Measurements from ENCODE around the gene PLEKHA5.
A peak's percentile ranks its signal among the peaks of the same experiment; 100 is the strongest.
"Not testable (repeated sequence)": the region's sequence is repeated elsewhere in the genome, so short reads cannot be mapped to it uniquely, and the experiment has no call there.

The PLEKHA5 gene

DNA sequence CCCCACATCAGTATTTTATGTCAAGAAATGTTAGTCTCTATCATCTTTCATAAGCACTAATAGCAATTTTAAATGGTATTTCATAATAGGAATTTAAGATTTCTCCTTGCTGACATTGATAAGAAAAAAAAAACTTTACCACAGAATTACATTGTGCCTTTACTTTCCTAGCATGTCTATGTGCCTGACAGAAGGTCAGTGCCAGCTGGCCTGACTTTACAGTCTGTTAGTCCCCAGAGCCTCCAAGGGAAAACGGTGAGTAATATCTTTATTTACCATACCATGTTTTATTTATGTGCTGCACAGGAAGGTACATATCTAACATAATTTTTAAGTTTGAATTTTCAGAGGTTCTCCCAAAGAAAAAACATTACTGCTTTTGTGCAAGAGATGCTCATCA, 157.8 kb downstream of the PLEKHA5 start:
- no peak for DNase-seq (ENCODE audit: low read depth in 1 of 2, low spot score in 1 of 2)
- TF ChIP-seq JUND (IDR thresholded peaks at IDR 0.05; ENCODE audit: low read depth), result no peak
- in situ Hi-C loops (cut with HindIII; ENCODE audit: low pct_unique_long_range_greater_than_20kb, low sequenced_read_pairs), result no loop called here

DNA sequence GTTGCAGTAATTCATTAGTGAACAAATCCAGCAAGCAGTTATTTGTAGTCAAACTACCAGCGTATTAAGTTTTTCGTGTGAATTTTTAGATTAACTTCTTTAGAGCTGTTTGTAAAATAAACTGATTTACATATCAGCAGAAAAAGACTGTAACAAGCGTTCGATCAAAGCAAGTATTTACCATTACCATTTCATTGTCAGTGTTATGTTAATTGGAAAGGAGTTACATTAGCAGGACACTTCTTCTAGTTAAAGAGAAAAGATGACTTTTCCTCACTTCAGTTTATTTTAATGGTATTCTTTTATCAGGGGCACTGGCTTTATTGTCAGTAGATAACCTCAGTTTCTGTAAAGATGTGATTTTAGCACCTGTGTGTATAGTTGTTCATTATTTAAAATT, 158.6 kb downstream of the PLEKHA5 start:
- no peak for DNase-seq (ENCODE audit: low read depth in 1 of 2, low spot score in 1 of 2)
- in situ Hi-C loops (cut with HindIII; ENCODE audit: low pct_unique_long_range_greater_than_20kb, low sequenced_read_pairs), result no loop called here
- TF ChIP-seq JUND (IDR thresholded peaks at IDR 0.05; ENCODE audit: low read depth), result no peak

DNA sequence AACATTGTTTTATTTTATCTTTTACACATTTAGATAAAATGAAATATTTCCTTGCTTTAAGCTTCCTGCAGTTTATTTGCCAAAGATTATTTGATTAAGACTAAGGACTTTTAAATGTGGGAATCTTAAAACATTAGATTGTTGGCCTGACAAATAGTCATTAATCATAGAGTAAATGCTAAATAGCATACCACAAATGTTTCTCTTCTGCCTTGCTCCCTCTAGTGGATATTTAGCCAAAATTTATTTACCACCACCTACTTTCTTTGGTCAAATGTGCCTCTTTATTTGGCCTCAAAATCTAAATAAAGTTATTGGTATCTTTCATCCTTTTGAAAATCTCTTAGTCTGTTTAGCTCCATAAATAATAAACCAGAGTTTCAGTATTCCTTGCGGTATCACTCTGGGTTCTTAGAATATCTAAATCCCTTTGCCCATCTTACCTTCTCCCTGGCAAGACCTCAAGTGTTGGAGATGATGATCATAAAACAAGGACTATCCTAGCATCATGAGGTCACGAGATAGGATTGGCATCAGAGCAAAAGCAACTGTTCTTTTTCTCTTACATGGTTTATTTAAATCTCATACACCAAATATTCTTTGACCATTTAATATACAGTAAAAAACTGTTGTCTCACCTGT, 159.2 kb downstream of the PLEKHA5 start:
- TF ChIP-seq JUND (IDR thresholded peaks at IDR 0.05; ENCODE audit: low read depth), result no peak
- in situ Hi-C loops (cut with HindIII; ENCODE audit: low pct_unique_long_range_greater_than_20kb, low sequenced_read_pairs), result no loop called here
- DNase-seq (ENCODE audit: low read depth in 1 of 2, low spot score in 1 of 2), result peak; percentile 37 to 46

DNA sequence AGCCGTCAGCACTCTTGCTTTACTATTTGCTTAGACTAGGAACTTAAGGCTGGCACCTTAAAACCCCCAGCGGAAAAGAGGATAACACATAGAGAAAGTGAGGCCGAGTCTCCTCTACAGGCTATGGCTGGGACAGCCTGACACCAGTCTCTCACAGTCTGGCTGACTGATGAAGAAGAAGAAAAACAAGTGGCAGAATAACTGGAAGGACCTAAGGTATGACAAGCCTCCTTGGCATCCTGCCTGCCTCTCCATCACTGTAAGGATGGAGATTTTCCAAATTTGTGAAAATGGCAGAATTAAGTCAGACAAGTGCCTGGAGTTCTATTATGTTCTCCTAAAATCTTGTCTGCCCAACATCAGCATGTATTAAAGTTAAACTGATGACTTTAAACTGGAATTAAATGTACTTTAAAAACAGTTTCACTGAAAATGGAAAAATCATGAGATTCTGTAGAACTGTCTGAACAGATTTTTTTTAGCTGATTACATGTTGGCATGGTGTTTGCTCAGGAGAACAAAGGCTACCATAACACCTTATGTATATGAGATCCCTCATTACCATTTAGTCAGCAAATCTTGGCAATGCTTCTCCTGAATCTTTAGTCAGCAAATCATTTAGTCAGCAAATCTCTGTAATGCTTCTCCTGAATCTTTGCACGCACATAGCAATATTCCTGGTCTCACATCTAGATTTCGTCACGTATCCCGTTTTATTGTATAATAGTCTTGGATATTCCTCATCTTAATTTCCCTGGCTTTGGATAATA, 169.5 kb downstream of the PLEKHA5 start:
- no peak for TF ChIP-seq JUND (IDR thresholded peaks at IDR 0.05; ENCODE audit: low read depth)
- no peak for DNase-seq (ENCODE audit: low read depth in 1 of 2, low spot score in 1 of 2)
- in situ Hi-C loops (cut with HindIII; ENCODE audit: low pct_unique_long_range_greater_than_20kb, low sequenced_read_pairs), result no loop called here

DNA sequence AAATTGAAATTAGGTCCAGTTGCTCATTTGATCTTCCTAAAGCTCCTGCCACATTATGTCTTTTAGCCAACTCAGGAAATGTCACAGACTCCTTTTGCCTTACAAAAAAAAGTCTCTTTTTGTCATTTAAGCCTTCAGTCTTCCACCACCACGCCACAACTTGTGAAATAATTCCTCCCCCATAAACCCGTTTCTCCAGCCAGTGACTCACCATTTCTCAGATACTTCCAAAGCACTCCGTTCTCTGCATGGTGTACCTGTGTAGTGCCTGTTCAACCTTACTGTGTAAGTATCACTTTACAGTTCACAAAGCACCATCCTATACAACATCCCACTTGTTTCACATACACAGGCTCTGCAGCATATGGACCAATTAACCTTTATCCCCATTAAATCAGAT, 170.2 kb downstream of the PLEKHA5 start:
- peak in 1 of 2 experiments; percentile 43 for DNase-seq (ENCODE audit: low read depth in 1 of 2, low spot score in 1 of 2)
- in situ Hi-C loops (cut with HindIII; ENCODE audit: low pct_unique_long_range_greater_than_20kb, low sequenced_read_pairs), result no loop called here
- TF ChIP-seq JUND (IDR thresholded peaks at IDR 0.05; ENCODE audit: low read depth), result no peak

DNA sequence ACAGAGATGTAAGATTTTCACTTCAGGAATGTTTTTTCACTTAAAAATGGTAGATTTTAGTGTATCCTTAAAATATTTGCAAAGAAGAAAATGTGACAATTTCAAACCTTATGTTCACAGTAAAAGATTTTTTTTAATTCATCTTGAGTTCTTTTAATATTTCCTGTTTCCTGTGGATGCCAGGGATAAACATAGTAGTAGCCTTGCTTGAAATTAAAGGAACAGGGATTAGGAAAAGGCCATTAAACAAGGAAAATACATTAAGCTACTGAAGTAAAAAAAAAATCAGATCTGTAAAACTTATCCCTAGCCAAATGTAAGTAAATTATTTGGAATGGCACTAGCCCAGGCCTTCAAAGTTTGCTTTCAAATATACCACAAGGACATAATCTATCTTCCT, 171.7 kb downstream of the PLEKHA5 start:
- DNase-seq (ENCODE audit: low read depth in 1 of 2, low spot score in 1 of 2), result no peak
- TF ChIP-seq JUND (IDR thresholded peaks at IDR 0.05; ENCODE audit: low read depth), result no peak
- in situ Hi-C loops (cut with HindIII; ENCODE audit: low pct_unique_long_range_greater_than_20kb, low sequenced_read_pairs), result no loop called here

DNA sequence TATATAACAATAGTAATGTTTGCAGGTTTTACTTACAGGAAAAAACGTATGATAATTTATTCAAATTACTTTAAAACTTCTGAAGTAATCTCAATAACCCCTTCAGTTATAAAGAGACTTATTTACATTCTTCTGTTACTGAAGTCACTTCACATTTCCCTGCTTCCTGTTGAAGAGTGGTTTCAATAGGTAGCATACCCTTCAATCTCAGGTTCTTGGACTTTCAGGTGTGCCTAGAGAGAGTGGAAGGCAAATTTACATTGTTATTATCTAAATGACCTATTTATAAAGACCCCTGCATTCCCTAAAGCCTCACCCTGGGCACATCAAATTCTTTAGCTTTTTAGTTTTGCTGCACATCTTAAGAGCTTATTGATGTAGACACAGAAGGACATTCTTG, 172.2 kb downstream of the PLEKHA5 start:
- TF ChIP-seq JUND (IDR thresholded peaks at IDR 0.05; ENCODE audit: low read depth), result no peak; the same call in 1 of the 2 replicates
- in situ Hi-C loops (cut with HindIII; ENCODE audit: low pct_unique_long_range_greater_than_20kb, low sequenced_read_pairs), result no loop called here
- DNase-seq (ENCODE audit: low read depth in 1 of 2, low spot score in 1 of 2), result no peak

DNA sequence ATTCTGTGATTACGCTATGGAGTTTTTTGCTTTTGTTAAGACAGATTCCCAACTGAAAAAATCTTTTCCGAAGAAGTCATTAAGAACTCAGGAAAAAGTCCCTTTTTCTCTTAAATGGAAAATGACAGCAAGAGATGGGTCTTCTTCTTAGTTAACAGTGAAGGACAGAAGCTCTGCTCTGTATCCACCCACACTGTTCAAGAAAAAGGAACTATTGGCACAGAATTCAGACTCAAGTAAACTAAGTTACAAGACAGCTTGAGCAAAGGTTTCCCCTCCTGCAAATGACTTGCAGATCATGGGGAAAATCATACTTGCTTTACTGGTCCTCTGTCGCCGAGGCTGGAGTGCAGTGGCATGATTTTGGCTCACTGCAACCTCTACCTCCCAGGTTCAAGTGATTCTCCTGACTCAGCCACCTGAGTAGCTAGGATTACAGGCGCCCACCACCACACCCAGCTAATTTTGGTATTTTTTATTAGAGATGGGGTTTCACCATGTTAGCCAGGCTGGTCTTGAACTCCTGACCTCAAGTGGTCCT, 172.6 kb downstream of the PLEKHA5 start:
- in situ Hi-C loops (cut with HindIII; ENCODE audit: low pct_unique_long_range_greater_than_20kb, low sequenced_read_pairs), result no loop called here
- TF ChIP-seq JUND (IDR thresholded peaks at IDR 0.05; ENCODE audit: low read depth), result no peak
- no peak for DNase-seq (ENCODE audit: low read depth in 1 of 2, low spot score in 1 of 2)

DNA sequence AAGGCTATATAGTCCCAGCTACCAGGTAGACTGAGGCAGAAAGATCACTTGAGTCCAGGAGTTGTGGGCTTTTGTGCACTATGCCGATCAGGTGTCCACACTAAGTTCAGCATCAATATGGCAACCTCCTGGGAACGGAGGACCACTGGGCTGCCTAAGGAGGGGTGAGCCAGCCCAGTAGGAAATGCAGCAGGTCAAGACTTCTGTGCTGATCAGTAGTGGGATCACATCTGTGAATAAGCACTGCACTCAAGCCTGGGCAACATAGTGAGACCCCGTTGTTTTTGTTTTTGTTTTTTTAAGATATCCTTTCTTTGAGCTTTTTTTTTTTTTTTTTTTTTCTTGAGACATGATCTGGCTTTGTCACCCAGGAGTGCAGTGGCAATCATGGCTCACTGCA, 174.0 kb downstream of the PLEKHA5 start:
- in situ Hi-C loops (cut with HindIII; ENCODE audit: low pct_unique_long_range_greater_than_20kb, low sequenced_read_pairs), result no loop called here
- no peak for TF ChIP-seq JUND (IDR thresholded peaks at IDR 0.05; ENCODE audit: low read depth)
- no peak for DNase-seq (ENCODE audit: low read depth in 1 of 2, low spot score in 1 of 2)

DNA sequence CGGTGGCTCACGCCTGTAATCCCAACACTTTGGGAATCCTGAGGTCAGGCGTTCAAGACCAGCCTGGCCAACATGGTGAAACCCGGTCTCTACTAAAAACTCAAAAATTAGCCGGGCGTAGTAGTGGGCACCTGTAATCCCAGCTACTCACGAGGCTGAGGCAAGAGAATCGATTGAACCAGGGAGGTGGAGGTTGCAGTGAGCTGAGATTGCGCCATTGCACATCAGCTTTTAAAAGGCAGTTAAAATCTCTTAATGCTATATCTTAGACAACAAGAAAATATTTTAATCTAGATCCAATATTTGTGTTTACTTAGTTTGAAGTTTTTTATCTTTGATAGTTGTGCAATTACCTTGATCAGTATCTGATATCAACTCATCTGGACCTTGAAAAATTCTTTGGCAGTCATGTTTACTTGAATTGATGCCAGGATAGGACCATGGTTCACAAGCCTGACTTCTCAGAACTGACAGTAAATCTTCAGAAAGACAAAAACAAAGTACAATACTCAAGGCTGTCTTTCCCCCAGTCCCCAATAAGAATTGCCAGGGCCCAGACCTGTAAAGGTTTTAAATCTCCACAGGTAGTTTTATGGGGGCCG, 174.7 kb downstream of the PLEKHA5 start:
- in situ Hi-C loops (cut with HindIII; ENCODE audit: low pct_unique_long_range_greater_than_20kb, low sequenced_read_pairs), result no loop called here
- no peak for TF ChIP-seq JUND (IDR thresholded peaks at IDR 0.05; ENCODE audit: low read depth)
- no peak for DNase-seq (ENCODE audit: low read depth in 1 of 2, low spot score in 1 of 2)

DNA sequence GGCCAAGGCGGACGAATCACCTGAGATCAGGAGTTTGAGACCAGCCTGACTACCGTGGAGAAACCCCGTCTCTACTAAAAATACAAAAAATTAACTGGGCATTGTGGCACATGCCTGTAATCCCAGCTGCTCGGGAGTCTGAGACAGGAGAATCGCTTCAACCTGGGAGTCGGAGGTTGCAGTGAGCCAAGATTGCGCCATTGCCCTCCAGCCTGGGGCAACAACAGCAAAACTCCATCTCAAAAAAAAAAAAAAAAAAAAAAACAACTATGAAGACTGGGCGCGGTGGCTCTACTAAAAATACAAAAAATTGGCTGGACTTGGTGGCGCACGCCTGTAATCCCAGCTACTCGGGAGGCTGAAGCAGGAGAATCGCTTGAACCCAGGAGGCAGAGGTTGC, 176.1 kb downstream of the PLEKHA5 start:
- in situ Hi-C loops (cut with HindIII; ENCODE audit: low pct_unique_long_range_greater_than_20kb, low sequenced_read_pairs); DNase-seq (ENCODE audit: low read depth in 1 of 2, low spot score in 1 of 2): not testable (repeated sequence)

DNA sequence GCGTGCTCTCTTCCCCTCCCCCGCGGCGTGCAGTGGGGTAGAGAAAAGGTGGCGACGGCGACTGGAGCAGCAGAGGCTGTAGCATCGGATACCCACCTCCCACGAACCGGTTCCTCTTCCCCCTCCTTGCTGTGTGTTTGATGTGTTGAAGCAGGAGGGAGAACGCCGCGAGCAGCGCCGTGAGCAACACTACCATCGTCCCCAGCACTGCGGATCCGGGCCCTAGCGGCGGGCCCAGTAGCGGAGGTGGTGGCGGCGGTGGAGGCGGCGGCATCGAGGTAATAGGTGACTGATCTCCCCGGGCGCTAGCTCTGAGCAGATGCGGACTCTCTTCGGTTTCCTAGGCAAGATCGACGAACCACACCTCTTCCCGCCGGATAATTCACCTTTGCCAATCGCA, 176.8 kb downstream of the PLEKHA5 start:
- no peak for DNase-seq (ENCODE audit: low read depth in 1 of 2, low spot score in 1 of 2)
- no peak for TF ChIP-seq JUND (IDR thresholded peaks at IDR 0.05; ENCODE audit: low read depth)
- in situ Hi-C loops (cut with HindIII; ENCODE audit: low pct_unique_long_range_greater_than_20kb, low sequenced_read_pairs), result no loop called here

DNA sequence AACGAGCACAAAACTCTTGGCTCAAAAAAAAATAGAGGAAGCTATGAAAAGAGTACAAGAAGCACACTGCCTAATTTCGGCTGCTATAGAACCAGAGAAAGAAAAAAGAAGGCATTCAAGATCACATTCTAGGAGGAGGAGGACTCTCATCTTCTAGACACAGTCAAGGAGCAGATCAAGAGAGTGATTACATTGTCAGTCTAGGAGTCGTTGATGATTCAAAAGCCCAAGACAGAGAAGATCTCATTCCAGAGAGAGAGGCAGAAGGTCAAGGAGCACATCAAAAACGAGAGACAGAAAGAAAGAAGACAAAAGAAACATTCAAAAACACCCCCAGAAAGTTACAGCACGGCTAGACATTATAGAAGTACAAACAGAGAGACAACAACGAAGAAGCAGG, 177.9 kb downstream of the PLEKHA5 start:
- DNase-seq (ENCODE audit: low read depth in 1 of 2, low spot score in 1 of 2), result no peak
- no peak for TF ChIP-seq JUND (IDR thresholded peaks at IDR 0.05; ENCODE audit: low read depth)
- in situ Hi-C loops (cut with HindIII; ENCODE audit: low pct_unique_long_range_greater_than_20kb, low sequenced_read_pairs), result no loop called here

All from T47D (cell line).